Fibroblast of the aortic adventitia (primary cell): ENCODE measurements around the gene TRMO. TPM values are rescaled to one million over a fixed set of nuclear protein-coding genes. Genes with fewer than 3 reads are reported as not detected.

Source experiments
- DNase-seq: peaks from one replicate; pipeline ENCODE4 v3.0.0-alpha.2; 2010; ENCODE audit warnings: low read depth
- H3K4me3 ChIP-seq: 2 replicates; pipeline ENCODE4 v1.5.1; 2011; ENCODE audit warnings: low read depth, mild to moderate bottlenecking, control low read depth, low read length, moderate library complexity
- CTCF ChIP-seq: IDR thresholded peaks from 2 replicates; pipeline ENCODE4 v1.5.1; 2011; ENCODE audit warnings: mild to moderate bottlenecking, low read length, control low read depth, inconsistent platforms; ENCODE audit not compliant: insufficient read depth
- small RNA-seq: library from RNA; depleted of rRNA; stranded (forward); fragments of <200 nt; gene quantifications from one replicate; pipeline ENCODE3, GENCODE V24; 2012
- total RNA-seq: library from RNA; depleted of rRNA; stranded (reverse); fragments of >200 nt; gene quantifications from 2 replicates; pipeline ENCODE4 v1.2.3, GENCODE V29; 2012; ENCODE audit warnings: low replicate concordance

TRMO gene
- total RNA-seq, 1 donor, result 15.1 TPM

GRCh38 chr9:97857606-97858392 lies 64.5 kb downstream of the TRMO start:
- no peak for DNase-seq
- no peak overlapping the region for H3K4me3 ChIP-seq
- TF ChIP-seq CTCF, result no peak

GRCh38 chr9:97856857-97857605 lies 65.3 kb downstream of the TRMO start:
- no peak overlapping the region for H3K4me3 ChIP-seq
- DNase-seq, result no peak
- TF ChIP-seq CTCF, result no peak

- no peak for TF ChIP-seq CTCF
- no peak for DNase-seq
- no peak overlapping the region for H3K4me3 ChIP-seq
These were observed 66.4 kb downstream of the TRMO start for GRCh38 chr9:97855899-97856298.

- TF ChIP-seq CTCF, result no peak
- no peak for DNase-seq
- no peak overlapping the region for H3K4me3 ChIP-seq
These were observed 66.8 kb downstream of the TRMO start for GRCh38 chr9:97855486-97855875.

GRCh38 chr9:97854696-97855485 lies 67.4 kb downstream of the TRMO start:
- no peak for TF ChIP-seq CTCF
- no peak for DNase-seq
- H3K4me3 ChIP-seq, result no peak overlapping the region

Small RNA genes within 50 kb of the gene (small RNA-seq; reads per million reads assigned to genes)
- gene RF00019, result not detected

Other genes with a start within 250 kb of the TRMO start
- 11.1 and 39.5 TPM in 2 replicates for gene XPA, start 225.2 kb downstream of the TRMO start, total RNA-seq
- not detected in 2 replicates for gene FOXE1, start 69.3 kb downstream of the TRMO start, total RNA-seq
- gene HEMGN, start 15.7 kb upstream of the TRMO start, total RNA-seq, result not detected in 2 replicates
- 17.0 and 149 TPM in 2 replicates for gene ANP32B, start 60.8 kb upstream of the TRMO start, total RNA-seq
- gene NANS, start 134.2 kb upstream of the TRMO start, total RNA-seq, result 46.6 and 62.5 TPM in 2 replicates
- gene TRIM14, start 196.7 kb upstream of the TRMO start, total RNA-seq, result 0.81 and 2.0 TPM in 2 replicates